ENCODE measurements around the gene FIG4.

- TF ChIP-seq POLR2AphosphoS5 (IDR thresholded peaks at IDR 0.05; ENCODE audit: low read depth, low read length) (no peak), CTCF (IDR thresholded peaks at IDR 0.05) (no peak), GABPA (IDR thresholded peaks at IDR 0.05; ENCODE audit: low read depth) (no peak), PBX3 (IDR thresholded peaks at IDR 0.05) (no peak), ZBTB33 (IDR thresholded peaks at IDR 0.05; ENCODE audit: borderline replicate concordance, low read depth) (no peak), MAX (IDR thresholded peaks at IDR 0.05; ENCODE audit: low read depth) (no peak)
Observed at GRCh38 chr6:109799664-109800063, 108.6 kb downstream of the FIG4 start.
